GM12878 (cell line): ENCODE measurements around the gene HNRNPLL. TPM values are rescaled to one million over a fixed set of nuclear protein-coding genes. Genes with fewer than 3 reads are reported as not detected.

ENCODE experiments used
- ATAC-seq: fragments of 200-7000 bp; cut with Tn5 transposase; 3 replicates; pipeline ENCODE4 v1.9.1; 2020; ENCODE audit warnings: mild to moderate bottlenecking, moderate library complexity
- BruUV-seq: library from RNA; stranded (reverse); fragments of 400-500 nt; replicated peaks from 2 replicates; lab custom pipeline; 2021; lab: Mats Ljungman, UMichigan
- CTCF ChIA-PET: fragments of 300-600 bp; sonication (Branson Sonifier 250); formaldehyde crosslinking; extraction: SDS; loops from one replicate; lab custom pipeline; 2021; ENCODE audit warnings: inconsistent platforms; lab: Yijun Ruan, JAX
- POLR2A ChIA-PET: fragments of 350-600 bp; formaldehyde crosslinking; extraction: SDS; loops from one replicate; lab custom pipeline; 2021; ENCODE audit warnings: inconsistent platforms; lab: Charles Lee
- RAD21 ChIA-PET: fragments of 300-600 bp; sonication (Branson Sonifier 250); formaldehyde crosslinking; loops from one replicate; lab custom pipeline; 2023; ENCODE audit warnings: antibody characterized with exemption; ENCODE audit not compliant: unreplicated experiment; lab: Charles Lee
- SMC1A ChIA-PET: fragments of 300-600 bp; sonication (Branson Sonifier 250); formaldehyde crosslinking; loops from one replicate; lab custom pipeline; 2023; ENCODE audit not compliant: unreplicated experiment, uncharacterized antibody; lab: Charles Lee
- DNase-seq: peaks from one replicate; pipeline ENCODE4 v3.0.0-alpha.2; 2011; ENCODE audit warnings: low read depth, low spot score
- FAIRE-seq: peaks from 3 replicates; lab custom pipeline; 2011; peaks lifted over from hg19 to GRCh38; lab: Jason Lieb, UNC
- H2AFZ ChIP-seq: 2 replicates; pipeline ENCODE4 v1.6.0; 2011; ENCODE audit warnings: low read depth, low read length, control low read depth; ENCODE audit not compliant: control insufficient read depth
- H3K27ac ChIP-seq: 2 replicates; pipeline ENCODE4 v1.5.1; 2011; ENCODE audit warnings: control low read depth; ENCODE audit not compliant: control insufficient read depth, insufficient read depth
- H3K27me3 ChIP-seq, 2 experiments: replicated peaks in 1 of 2; 2 replicates each; pipeline versions ENCODE4 v1.6.0 to v1.6.1; 2011; ENCODE audit warnings: low read length in 1 of 2; ENCODE audit not compliant: control insufficient read depth in 2 of 2, insufficient read depth in 2 of 2
- H3K36me3 ChIP-seq, 2 experiments: 2 replicates each; pipeline ENCODE4 v1.5.1; 2011; ENCODE audit warnings: low read length in 1 of 2; ENCODE audit not compliant: control insufficient read depth in 2 of 2, insufficient read depth in 2 of 2
- H3K4me1 ChIP-seq: 2 replicates; pipeline ENCODE4 v1.6.1; 2011; ENCODE audit warnings: mild to moderate bottlenecking, low read length, moderate library complexity, mixed read lengths; ENCODE audit not compliant: control insufficient read depth, insufficient read depth
- H3K4me2 ChIP-seq: 2 replicates; pipeline ENCODE4 v1.6.0; 2011; ENCODE audit warnings: control low read depth; ENCODE audit not compliant: control insufficient read depth, insufficient read depth
- H3K4me3 ChIP-seq: fragments of 200-600 bp; sonication (generic); 2 replicates; pipeline ENCODE4 v1.5.1; 2016
- H3K79me2 ChIP-seq: 2 replicates; pipeline ENCODE4 v1.6.0; 2011; ENCODE audit warnings: low read length; ENCODE audit not compliant: control insufficient read depth, insufficient read depth
- H3K9ac ChIP-seq: 2 replicates; pipeline ENCODE4 v1.8.0; 2011; ENCODE audit warnings: low read length, control low read depth, mixed read lengths; ENCODE audit not compliant: control insufficient read depth, insufficient read depth
- H3K9me3 ChIP-seq: replicated peaks from 3 replicates; pipeline ENCODE4 v1.5.1; 2011; ENCODE audit warnings: mild to moderate bottlenecking, low read length; ENCODE audit not compliant: control insufficient read depth, insufficient read depth
- H4K20me1 ChIP-seq: 2 replicates; pipeline ENCODE4 v1.6.0; 2011; ENCODE audit not compliant: control insufficient read depth, insufficient read depth
- BMI1 ChIP-seq: fragments of 450-650 bp; IDR thresholded peaks from 2 replicates; pipeline ENCODE4 v1.6.1; 2016; ENCODE audit warnings: mild to moderate bottlenecking, moderate library complexity, borderline replicate concordance
- CHD2 ChIP-seq: IDR thresholded peaks from 2 replicates; pipeline ENCODE4 v1.6.1; 2011; ENCODE audit warnings: low read depth, low read length, improper control_type of control experiment, borderline replicate concordance
- CHD4 ChIP-seq: fragments of 200-600 bp; sonication (generic); IDR thresholded peaks from 2 replicates; pipeline ENCODE4 v1.6.1; 2016; ENCODE audit warnings: mild to moderate bottlenecking
- HDGF ChIP-seq: fragments of 450-650 bp; IDR thresholded peaks from 2 replicates; pipeline ENCODE4 v1.6.1; 2016; ENCODE audit warnings: antibody characterized with exemption
- IKZF1 ChIP-seq: fragments of 450-650 bp; conservative IDR thresholded peaks from 2 replicates; pipeline ENCODE4 v1.6.1; 2017; ENCODE audit warnings: antibody characterized with exemption, mild to moderate bottlenecking
- IRF4 ChIP-seq: IDR thresholded peaks from 2 replicates; pipeline ENCODE4 v1.6.1; 2011; ENCODE audit warnings: low read depth, low read length
- SMARCA5 ChIP-seq: fragments of 450-650 bp; IDR thresholded peaks from 2 replicates; pipeline ENCODE4 v1.6.1; 2017; ENCODE audit warnings: mild to moderate bottlenecking
- ZBTB40 ChIP-seq: fragments of 450-650 bp; IDR thresholded peaks from 2 replicates; pipeline ENCODE4 v1.6.1; 2016; ENCODE audit warnings: mild to moderate bottlenecking, moderate library complexity, borderline replicate concordance
- WGBS: methylation state at CpG from one replicate; pipeline ENCODE4 v1.1.6; 2016; ENCODE audit warnings: low lambda C conversion rate; ENCODE audit not compliant: insufficient replicate concordance, insufficient coverage; ENCODE audit errors: missing lambda C conversion rate; 5-methylcytosine and 5-hydroxymethylcytosine counted together
- in situ Hi-C: fragments of 300-500 bp; cut with MboI; formaldehyde crosslinking; loops from 9 replicates; pipeline ENCODE4 v1.14.3; 2018; ENCODE audit warnings: mixed read lengths
- intact Hi-C: fragments of 100-400 bp; cut with micrococcal nuclease; formaldehyde crosslinking; loops from one replicate; pipeline ENCODE4 v1.14.2; 2022; ENCODE audit not compliant: unreplicated experiment
- polyA plus RNA-seq, 11 experiments: library from polyadenylated mRNA; depleted of rRNA in 4 of 11; unstranded in 6 of 11; stranded (reverse) in 5 of 11; fragments of >200 nt; fragmentation: Nextera tagmentation in 4 of 11; fragmentation: Illumina TruSeq in 1 of 11; extraction: Ambion mirVana in 4 of 11; extraction: Trizol in 1 of 11; gene quantifications; 1 replicate in 1 of 11; 2 replicates in 10 of 11; pipeline versions ENCODE4 v1.2.1 to v1.2.3, GENCODE V29; 2011 to 2016; ENCODE audit warnings: inconsistent platforms in 2 of 11, missing spikeins in 2 of 11, low read depth in 1 of 11
- total RNA-seq, 4 experiments: library from RNA; depleted of rRNA in 3 of 4; stranded (reverse); fragments of >200 nt in 3 of 4; fragmentation: Illumina TruSeq in 1 of 4; extraction: Trizol in 1 of 4; gene quantifications; 2 replicates each; pipeline versions ENCODE4 v1.2.1 to v1.2.3, GENCODE V29; 2013 to 2021
- TF ChIP-seq, protein P1 (sequence below): IDR thresholded peaks from 2 replicates; pipeline ENCODE4 v1.6.1; 2011; ENCODE audit warnings: low read depth, mild to moderate bottlenecking, low read length, moderate library complexity, borderline replicate concordance; ENCODE audit errors: extremely low read depth

Gene HNRNPLL
- total and polyA plus RNA-seq, 10 of the 15 experiments (the other 5 are each of a cell fraction or from before 2014, with no cell fraction given) = 0.98 to 27.1 (median 2.9) TPM

DNA sequence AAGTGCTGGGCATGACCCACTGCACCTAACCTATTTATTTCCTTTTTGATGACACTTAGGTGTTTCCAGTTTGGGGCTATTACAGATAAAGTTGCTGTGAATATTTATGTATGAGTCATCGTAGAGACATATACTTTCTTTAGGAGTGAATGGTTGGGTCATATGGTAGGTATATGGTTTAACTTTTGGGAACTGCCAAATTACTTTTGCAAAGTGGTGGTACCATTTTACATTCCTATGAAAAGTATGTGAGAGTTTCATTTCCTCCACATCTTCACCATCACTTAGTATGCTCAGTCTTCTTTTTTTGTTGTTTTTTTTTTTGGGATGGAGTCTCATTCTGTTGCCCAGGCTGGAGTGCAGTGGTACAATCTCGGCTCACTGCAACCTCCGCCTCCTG lies 56.1 kb downstream of the HNRNPLL start:
- whole genome bisulfite sequencing = 45% methylated on average over 3 of the region's 3 CpGs
- Histone ChIP-seq H3K4me1 (no peaks in the 10 kb centered on the region), H3K27me3 (no peaks in the 10 kb centered on the region; a peak in 2 of 4 replicates), H3K79me2 (no peaks in the 10 kb centered on the region), H3K4me2 (no peak overlapping the region), H3K27ac (no peak overlapping the region), H2AFZ (no peak overlapping the region), H3K36me3 (no peaks in the 10 kb centered on the region), H3K4me3 (no peak overlapping the region), H3K9me3 (no peaks in the 10 kb centered on the region), H3K9ac (no peak overlapping the region), H4K20me1 (no peaks in the 10 kb centered on the region)
- TF ChIP-seq CHD2 (no peak), IKZF1 (no peak), BMI1 (no peak), SMARCA5 (no peak), HDGF (no peak), IRF4 (no peak), ZBTB40 (no peak), CHD4 (no peak)
- TF ChIP-seq, protein P1, sequence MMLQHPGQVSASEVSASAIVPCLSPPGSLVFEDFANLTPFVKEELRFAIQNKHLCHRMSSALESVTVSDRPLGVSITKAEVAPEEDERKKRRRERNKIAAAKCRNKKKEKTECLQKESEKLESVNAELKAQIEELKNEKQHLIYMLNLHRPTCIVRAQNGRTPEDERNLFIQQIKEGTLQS = no peak
- ChIA-PET SMC1A (interaction anchor here (1.0 to 1.9 kb wide), 2 partner anchors 13 to 39 kb away, joined by 3 to 5 read pairs; no protein-coding TSS in a partner anchor), CTCF (interaction anchor here (0.8 to 2.8 kb wide), 5 partner anchors 8 to 12 kb away, joined by 3 to 14 read pairs (median 5); no protein-coding TSS in a partner anchor), RAD21 (no interaction called here), POLR2A (no interaction called here)
- intact Hi-C loops = no loop called here
- no peak for ATAC-seq
- DNase-seq = no peak
- no TSS peak for BruUV-seq
- FAIRE-seq = no peak
- in situ Hi-C loops = no loop called here
